Testis (tissue), 3 donors: ENCODE data around the gene APOOL. TPM values are rescaled to one million over a fixed set of nuclear protein-coding genes. Genes with fewer than 3 reads are reported as not detected.
"Not testable (repeated sequence)": the region's sequence is repeated elsewhere in the genome, so short reads cannot be mapped to it uniquely, and the experiment has no call there.

ENCODE experiments used
- DNase-seq: peaks from one replicate; pipeline ENCODE4 v3.0.0-alpha.2; 2019
- H3K27ac ChIP-seq, 2 donors: fragments of 200-600 bp; sonication (generic); one replicate each; pipeline ENCODE4 v1.5.1; 2019
- H3K27me3 ChIP-seq: fragments of 200-600 bp; sonication (generic); one replicate; pipeline ENCODE4 v1.5.1; 2019
- H3K36me3 ChIP-seq: fragments of 200-600 bp; sonication (generic); one replicate; pipeline ENCODE4 v1.5.1; 2017; ENCODE audit warnings: low read depth; ENCODE audit errors: missing control alignments
- H3K4me1 ChIP-seq: fragments of 200-600 bp; sonication (generic); one replicate; pipeline ENCODE4 v1.5.1; 2019
- H3K4me3 ChIP-seq, 2 donors: fragments of 200-600 bp; sonication (generic); one replicate each; pipeline ENCODE4 v1.5.1; 2017 to 2019
- H3K9me3 ChIP-seq: fragments of 200-600 bp; sonication (generic); one replicate; pipeline ENCODE4 v1.5.1; 2017
- POLR2A ChIP-seq: fragments of 450-650 bp; IDR thresholded peaks from one replicate; pipeline ENCODE4 v1.6.1; 2017; ENCODE audit warnings: antibody characterized with exemption, mild to moderate bottlenecking, moderate library complexity
- WGBS, 2 donors: methylation state at CpG; one replicate each; pipeline ENCODE4 v1.1.5; 2018; 5-methylcytosine and 5-hydroxymethylcytosine counted together
- intact Hi-C: fragments of 100-400 bp; cut with DNase I; formaldehyde crosslinking; loops from one replicate; pipeline ENCODE4 v1.15.1; 2023; ENCODE audit warnings: low total_unique reads
- polyA plus RNA-seq: library from polyadenylated mRNA; stranded (reverse); fragments of 350-450 nt; fragmentation: Illumina TruSeq; extraction: RNeasy Lipid Tissue Mini Kit (QIAGEN cat#74804); gene quantifications from one replicate; pipeline ENCODE4 v1.2.3, GENCODE V29; 2014; ENCODE audit warnings: low read depth, low replicate concordance; ENCODE audit not compliant: insufficient read depth
- total RNA-seq, 2 donors: library from RNA; depleted of rRNA; stranded (reverse); fragments of >200 nt; gene quantifications; one replicate each; pipeline ENCODE4 v1.2.3, GENCODE V29; 2016
- TF ChIP-seq, protein P1 (sequence below), 3 experiments: fragments of 450-650 bp in 2 of 3; fragments of 200-600 bp in 1 of 3; sonication (generic) in 1 of 3; IDR thresholded peaks; one replicate each; pipeline ENCODE4 v1.5.1; 2016 to 2019; ENCODE audit warnings: antibody characterized with exemption in 3 of 3, mild to moderate bottlenecking in 2 of 3, moderate library complexity in 1 of 3

APOOL gene
- total and polyA plus RNA-seq, 3 donors from 2014 or later: 5.3 to 10.5 (median 10.3) TPM

GRCh38 chrX:85001344-85001743 is 2.3 kb upstream of the APOOL start:
- WGBS, 2 donors: 67 to 92% methylated on average over 1 of the region's 1 CpG
- TF ChIP-seq, protein P1, sequence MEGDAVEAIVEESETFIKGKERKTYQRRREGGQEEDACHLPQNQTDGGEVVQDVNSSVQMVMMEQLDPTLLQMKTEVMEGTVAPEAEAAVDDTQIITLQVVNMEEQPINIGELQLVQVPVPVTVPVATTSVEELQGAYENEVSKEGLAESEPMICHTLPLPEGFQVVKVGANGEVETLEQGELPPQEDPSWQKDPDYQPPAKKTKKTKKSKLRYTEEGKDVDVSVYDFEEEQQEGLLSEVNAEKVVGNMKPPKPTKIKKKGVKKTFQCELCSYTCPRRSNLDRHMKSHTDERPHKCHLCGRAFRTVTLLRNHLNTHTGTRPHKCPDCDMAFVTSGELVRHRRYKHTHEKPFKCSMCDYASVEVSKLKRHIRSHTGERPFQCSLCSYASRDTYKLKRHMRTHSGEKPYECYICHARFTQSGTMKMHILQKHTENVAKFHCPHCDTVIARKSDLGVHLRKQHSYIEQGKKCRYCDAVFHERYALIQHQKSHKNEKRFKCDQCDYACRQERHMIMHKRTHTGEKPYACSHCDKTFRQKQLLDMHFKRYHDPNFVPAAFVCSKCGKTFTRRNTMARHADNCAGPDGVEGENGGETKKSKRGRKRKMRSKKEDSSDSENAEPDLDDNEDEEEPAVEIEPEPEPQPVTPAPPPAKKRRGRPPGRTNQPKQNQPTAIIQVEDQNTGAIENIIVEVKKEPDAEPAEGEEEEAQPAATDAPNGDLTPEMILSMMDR (IDR thresholded peaks at IDR 0.05): no peak
- TF ChIP-seq POLR2A: no peak
- intact Hi-C loops: no loop called here

GRCh38 chrX:85004255-85004654 is 578 bp downstream of the APOOL start:
- DNase-seq: peak; percentile 14
- TF ChIP-seq, protein P1 (IDR thresholded peaks at IDR 0.05): no peak
- no peak for TF ChIP-seq POLR2A
- Histone ChIP-seq H3K9me3 (no peaks in the 10 kb centered on the region), H3K27me3 (no peaks in the 10 kb centered on the region), H3K27ac (peak overlapping the region; percentile 11 to 56), H3K4me1 (no peaks in the 10 kb centered on the region), H3K4me3 (peak overlapping the region; percentile 61 to 74), H3K36me3 (no peaks in the 10 kb centered on the region)
- WGBS, 2 donors: 0 to 5% methylated on average over 2 to 11 of the region's 11 CpGs
- intact Hi-C loops: no loop called here

More at GRCh38 chrX:85001344-85001743, 2.3 kb upstream of the APOOL start:
- no peak for DNase-seq
- Histone ChIP-seq H3K4me1 (no peaks in the 10 kb centered on the region), H3K27ac (no peak overlapping the region), H3K9me3 (no peaks in the 10 kb centered on the region), H3K27me3 (no peaks in the 10 kb centered on the region), H3K36me3 (no peaks in the 10 kb centered on the region), H3K4me3 (no peak overlapping the region)

DNA sequence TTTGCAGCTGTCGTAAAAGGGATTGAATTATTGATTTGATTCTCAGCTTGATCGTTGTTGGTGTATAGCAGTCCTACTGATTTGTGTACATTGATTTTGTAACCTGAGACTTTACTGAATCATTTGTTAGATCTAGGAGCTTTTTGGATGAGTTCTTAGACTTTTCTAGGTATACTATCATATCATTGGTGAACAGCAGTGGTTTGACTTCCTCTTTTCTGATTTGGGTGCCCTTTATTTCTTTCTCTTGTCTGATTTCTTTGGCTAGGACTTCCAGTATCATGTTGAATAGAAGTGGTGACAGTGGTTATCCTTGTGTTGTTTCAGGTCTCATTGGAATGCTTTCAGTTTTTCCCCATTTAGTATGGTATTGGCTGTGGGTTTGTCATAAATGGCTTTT is 8.4 kb downstream of the APOOL start:
- WGBS, 2 donors: 96 to 100% methylated on average over 2 of the region's 2 CpGs
- Histone ChIP-seq H3K4me3 (no peak overlapping the region), H3K27me3 (no peaks in the 10 kb centered on the region), H3K9me3 (no peaks in the 10 kb centered on the region), H3K27ac (no peak overlapping the region), H3K36me3 (no peaks in the 10 kb centered on the region), H3K4me1 (no peaks in the 10 kb centered on the region)
- intact Hi-C loops: no loop called here
- TF ChIP-seq POLR2A: no peak
- TF ChIP-seq, protein P1 (IDR thresholded peaks at IDR 0.05): no peak
- DNase-seq: no peak

DNA sequence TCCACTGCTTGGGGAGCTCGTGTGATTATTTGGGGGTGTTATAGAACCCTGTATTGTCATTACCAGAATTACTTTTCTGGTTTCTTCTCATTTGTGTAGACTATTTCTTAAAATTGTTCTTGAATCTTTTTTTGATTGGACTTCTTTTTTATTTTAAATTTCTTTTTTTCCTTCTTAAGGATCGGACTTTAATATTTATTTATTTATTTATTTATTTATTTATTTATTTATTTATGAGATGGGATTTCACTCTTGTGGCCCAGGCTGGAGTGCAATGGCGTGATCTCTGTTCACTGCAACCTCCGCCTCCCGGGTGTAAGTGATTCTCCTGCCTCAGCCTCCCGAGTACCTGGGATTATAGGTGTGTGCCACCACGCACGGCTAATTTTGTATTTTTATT is 11.7 kb downstream of the APOOL start:
- DNase-seq, H3K9me3 ChIP-seq, H3K4me1 ChIP-seq, H3K27me3 ChIP-seq, H3K36me3 ChIP-seq, intact Hi-C loops, H3K4me3 ChIP-seq, H3K27ac ChIP-seq: not testable (repeated sequence)
- 96 to 100% methylated on average over 2 to 8 of the region's 8 CpGs for WGBS, 2 donors

DNA sequence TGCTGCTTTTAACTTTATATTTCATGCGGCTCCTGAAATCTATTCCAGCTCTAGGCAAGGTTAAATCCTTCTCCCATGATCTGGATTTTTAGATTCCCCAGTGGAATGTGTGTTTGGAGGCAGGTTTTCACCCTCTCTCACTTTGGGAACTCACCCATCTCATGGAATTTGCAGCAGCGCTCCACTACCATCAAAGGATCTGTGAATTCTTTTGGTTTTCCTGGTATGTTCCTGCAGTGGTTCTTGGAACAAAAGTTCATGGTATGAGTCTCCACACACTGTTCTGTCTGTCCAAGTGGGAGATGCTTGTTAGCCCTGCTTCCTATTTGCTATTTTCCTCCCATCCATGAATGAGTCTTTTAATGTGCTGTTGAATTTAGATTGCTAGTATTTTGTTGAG is 14.0 kb downstream of the APOOL start:
- H3K4me1 ChIP-seq: no peaks in the 10 kb centered on the region
- DNase-seq: no peak
- TF ChIP-seq, protein P1 (IDR thresholded peaks at IDR 0.05): no peak
- no peak for TF ChIP-seq POLR2A
- no peaks in the 10 kb centered on the region for H3K36me3 ChIP-seq
- H3K27ac ChIP-seq: no peak overlapping the region
- H3K27me3 ChIP-seq: no peaks in the 10 kb centered on the region
- H3K9me3 ChIP-seq: no peaks in the 10 kb centered on the region
- H3K4me3 ChIP-seq: no peak overlapping the region
- intact Hi-C loops: no loop called here
- WGBS, 2 donors: 94% methylated on average over 2 of the region's 2 CpGs
